ENCODE data around the gene SAMD14.

Gene SAMD14

GRCh38 chr17:50112694-50113093, 17.3 kb downstream of the SAMD14 start:
- DNase-seq (ENCODE audit: low spot score) = no peak

- DNase-seq (ENCODE audit: low spot score) = no peak
Observed at GRCh38 chr17:50111673-50112655, 18.0 kb downstream of the SAMD14 start.

GRCh38 chr17:50110591-50111349, 19.2 kb downstream of the SAMD14 start:
- no peak for DNase-seq (ENCODE audit: low spot score)

GRCh38 chr17:50109785-50110184, 20.2 kb downstream of the SAMD14 start:
- no peak for DNase-seq (ENCODE audit: low spot score)

- DNase-seq (ENCODE audit: low spot score) = no peak
Observed at GRCh38 chr17:50109207-50109606, 20.8 kb downstream of the SAMD14 start.

- no peak for DNase-seq (ENCODE audit: low spot score)
Observed at GRCh38 chr17:50108556-50108955, 21.4 kb downstream of the SAMD14 start.

GRCh38 chr17:50107790-50108414, 22.1 kb downstream of the SAMD14 start:
- DNase-seq (ENCODE audit: low spot score) = no peak

GRCh38 chr17:50106393-50107131, 23.4 kb downstream of the SAMD14 start:
- DNase-seq (ENCODE audit: low spot score) = no peak

GRCh38 chr17:50105811-50106210, 24.1 kb downstream of the SAMD14 start:
- no peak for DNase-seq (ENCODE audit: low spot score)

GRCh38 chr17:50103941-50104340, 26.0 kb downstream of the SAMD14 start:
- DNase-seq (ENCODE audit: low spot score) = no peak

- no peak for DNase-seq (ENCODE audit: low spot score)
Observed at GRCh38 chr17:50103252-50103651, 26.7 kb downstream of the SAMD14 start.

GRCh38 chr17:50102164-50102991, 27.6 kb downstream of the SAMD14 start:
- no peak for DNase-seq (ENCODE audit: low spot score)

- DNase-seq (ENCODE audit: low spot score) = no peak
Observed at GRCh38 chr17:50101346-50102163, 28.4 kb downstream of the SAMD14 start.

GRCh38 chr17:50100921-50101345, 29.0 kb downstream of the SAMD14 start:
- no peak for DNase-seq (ENCODE audit: low spot score)

GRCh38 chr17:50100480-50100883, 29.5 kb downstream of the SAMD14 start:
- no peak for DNase-seq (ENCODE audit: low spot score)

- DNase-seq (ENCODE audit: low spot score) = no peak
Observed at GRCh38 chr17:50099003-50099402, 31.0 kb downstream of the SAMD14 start.

- DNase-seq (ENCODE audit: low spot score) = no peak
Observed at GRCh38 chr17:50098583-50098982, 31.4 kb downstream of the SAMD14 start.

GRCh38 chr17:50097926-50098325, 32.0 kb downstream of the SAMD14 start:
- DNase-seq (ENCODE audit: low spot score) = no peak

GRCh38 chr17:50097455-50097854, 32.5 kb downstream of the SAMD14 start:
- no peak for DNase-seq (ENCODE audit: low spot score)

- DNase-seq (ENCODE audit: low spot score) = no peak
Observed at GRCh38 chr17:50096758-50097157, 33.2 kb downstream of the SAMD14 start.

Data from hematopoietic multipotent progenitor cell treated with erythropoietin and hydrocortisone succinate and interleukin-3 and kit ligand, for 15 days (in vitro differentiated cells).